K562 (cell line): Measurements from ENCODE around the gene CCDC74B. TPM values are rescaled to one million over a fixed set of nuclear protein-coding genes. Genes with fewer than 3 reads are reported as not detected.
"Not testable (repeated sequence)": the region's sequence is repeated elsewhere in the genome, so short reads cannot be mapped to it uniquely, and the experiment has no call there.

Experiments used
- ATAC-seq: fragments of 200-7000 bp; cut with Tn5 transposase; 3 replicates; pipeline ENCODE4 v1.9.1; 2020; ENCODE audit warnings: moderate library complexity
- BruUV-seq: library from RNA; stranded (reverse); fragments of 400-500 nt; replicated peaks from 2 replicates; lab custom pipeline; 2021; lab: Mats Ljungman, UMichigan
- CTCF ChIA-PET: fragments of 300-600 bp; formaldehyde crosslinking; extraction: SDS; loops from one replicate; lab custom pipeline; 2021; ENCODE audit warnings: low intra/inter-chr PET ratio; lab: Yijun Ruan, JAX
- POLR2A ChIA-PET: fragments of 300-600, 350-650 bp; sonication (Branson Sonifier 250); formaldehyde crosslinking; extraction: SDS; loops from one replicate; lab custom pipeline; 2021; ENCODE audit warnings: antibody characterized with exemption, inconsistent platforms; lab: Yijun Ruan, JAX
- DNase-seq, 4 experiments: peaks; one replicate each; pipeline versions ENCODE4 v3.0.0 to v3.0.0-alpha.2; 2011 to 2018; ENCODE audit warnings: low spot score in 3 of 4, mixed read lengths in 3 of 4; ENCODE audit errors: extremely low read depth in 1 of 4
- FAIRE-seq: peaks from 2 replicates; lab custom pipeline; 2011; peaks lifted over from hg19 to GRCh38; lab: Jason Lieb, UNC
- H2AFZ ChIP-seq: 2 replicates; pipeline ENCODE4 v1.6.0; 2011; ENCODE audit warnings: low read depth, low read length, control low read depth, inconsistent platforms
- H3K27ac ChIP-seq: fragments of 200-600 bp; 3 replicates; pipeline ENCODE4 v1.8.0; 2011; ENCODE audit warnings: low read depth, mild to moderate bottlenecking, control low read depth, inconsistent platforms, low read length, moderate library complexity, mixed read lengths; ENCODE audit errors: extremely low read depth
- H3K27me3 ChIP-seq, 2 experiments: fragments of 300-600 bp in 1 of 2; 2 replicates in 1 of 2; 3 replicates in 1 of 2; pipeline versions ENCODE4 v1.6.0 to v1.8.0; 2011; ENCODE audit warnings: inconsistent platforms in 2 of 2, low read length in 2 of 2, mild to moderate bottlenecking in 1 of 2, mixed read lengths in 1 of 2, moderate library complexity in 1 of 2; ENCODE audit not compliant: control insufficient read depth in 2 of 2, insufficient read depth in 2 of 2
- H3K36me3 ChIP-seq: fragments of 300-600 bp; 3 replicates; pipeline ENCODE4 v1.8.0; 2011; ENCODE audit warnings: mild to moderate bottlenecking, low read length, inconsistent platforms; ENCODE audit not compliant: control insufficient read depth, insufficient read depth
- H3K4me1 ChIP-seq, 2 experiments: fragments of 200-600 bp in 1 of 2; replicated peaks in 1 of 2; 2 replicates in 1 of 2; 3 replicates in 1 of 2; pipeline versions ENCODE4 v1.5.1 to v1.8.0; 2011; ENCODE audit warnings: inconsistent platforms in 2 of 2, low read length in 2 of 2, mild to moderate bottlenecking in 1 of 2, mixed read lengths in 1 of 2, moderate library complexity in 1 of 2; ENCODE audit not compliant: control insufficient read depth in 2 of 2, insufficient read depth in 2 of 2
- H3K4me2 ChIP-seq: 2 replicates; pipeline ENCODE4 v1.6.1; 2011; ENCODE audit warnings: low read length, control low read depth, inconsistent platforms, mixed read lengths; ENCODE audit not compliant: insufficient read depth
- H3K4me3 ChIP-seq: fragments of 200-600 bp; sonication (generic), shearing (Covaris generic); 2 replicates; pipeline ENCODE4 v1.5.1; 2016; ENCODE audit warnings: control low read depth, inconsistent platforms
- H3K79me2 ChIP-seq: fragments of 200-600 bp; 3 replicates; pipeline ENCODE4 v1.8.0; 2011; ENCODE audit warnings: low read length, inconsistent platforms; ENCODE audit not compliant: control insufficient read depth, insufficient read depth
- H3K9ac ChIP-seq, 2 experiments: 2 replicates each; pipeline versions ENCODE4 v1.6.0 to v1.6.1; 2011; ENCODE audit warnings: low read depth in 2 of 2, low read length in 2 of 2, control low read depth in 1 of 2, inconsistent platforms in 1 of 2, mild to moderate bottlenecking in 1 of 2, mixed read lengths in 1 of 2; ENCODE audit not compliant: insufficient read depth in 1 of 2
- H3K9me1 ChIP-seq: one replicate; pipeline ENCODE4 v1.6.0; 2011; ENCODE audit warnings: inconsistent platforms, mild to moderate bottlenecking, low read length, moderate library complexity; ENCODE audit not compliant: control insufficient read depth, insufficient read depth
- H3K9me3 ChIP-seq: replicated peaks from 2 replicates; pipeline ENCODE4 v1.5.1; 2011; ENCODE audit warnings: low read depth, low read length, inconsistent platforms; ENCODE audit not compliant: control insufficient read depth, insufficient read depth
- H4K20me1 ChIP-seq: replicated peaks from 2 replicates; pipeline ENCODE4 v1.6.1; 2011; ENCODE audit warnings: low read length, inconsistent platforms, mixed read lengths; ENCODE audit not compliant: control insufficient read depth, insufficient read depth
- ARID1B ChIP-seq: fragments of 450-650 bp; IDR thresholded peaks from 2 replicates; pipeline ENCODE4 v1.6.1; 2016; ENCODE audit warnings: antibody characterized with exemption, mild to moderate bottlenecking, inconsistent platforms
- ARID4B ChIP-seq: sonication (generic); formaldehyde crosslinking; IDR thresholded peaks from 2 replicates; pipeline ENCODE4 v1.8.0; 2022; ENCODE audit warnings: mild to moderate bottlenecking, missing genetic modification reagents
- CEBPB ChIP-seq: fragments of 450-650 bp; IDR thresholded peaks from 2 replicates; pipeline ENCODE4 v1.6.1; 2016; ENCODE audit warnings: missing genetic modification characterization, missing compliant biosample characterization
- CXXC5 ChIP-seq: fragments of 250-450 bp; sonication (Bioruptor Pico); IDR thresholded peaks from 2 replicates; pipeline ENCODE4 v1.8.0; 2022; ENCODE audit warnings: inconsistent platforms, mild to moderate bottlenecking, moderate library complexity
- JUND ChIP-seq, 2 experiments: IDR thresholded peaks; 2 replicates in 1 of 2; 3 replicates in 1 of 2; pipeline ENCODE4 v1.6.1; 2011; ENCODE audit warnings: borderline replicate concordance in 2 of 2, low read depth in 2 of 2, low read length in 2 of 2, improper control_type of control experiment in 1 of 2, missing biosample characterization in 1 of 2, missing genetic modification characterization in 1 of 2, missing genetic modification reagents in 1 of 2
- SAP30 ChIP-seq: fragments of 200-600 bp; sonication (generic); IDR thresholded peaks from 2 replicates; pipeline ENCODE4 v1.6.1; 2012; ENCODE audit warnings: borderline replicate concordance, low read depth, mild to moderate bottlenecking, moderate library complexity, low read length, control low read depth, inconsistent platforms; ENCODE audit not compliant: insufficient read depth, poor library complexity, severe bottlenecking
- TOE1 ChIP-seq, 2 experiments: fragments of 450-650 bp in 1 of 2; sonication (generic) in 1 of 2; formaldehyde crosslinking in 1 of 2; IDR thresholded peaks; 2 replicates each; pipeline versions ENCODE4 v1.7.1 to v1.8.0; 2016 to 2022; ENCODE audit warnings: borderline replicate concordance in 2 of 2, mild to moderate bottlenecking in 2 of 2, antibody characterized with exemption in 1 of 2, inconsistent platforms in 1 of 2, low read depth in 1 of 2, missing genetic modification reagents in 1 of 2, moderate library complexity in 1 of 2
- WGBS: fragments of 100-300 bp; shearing (Covaris generic); methylation state at CpG from one replicate; pipeline ENCODE4 v1.1.6; 2016; ENCODE audit warnings: low coverage, mixed read lengths; ENCODE audit not compliant: insufficient coverage; ENCODE audit errors: missing lambda C conversion rate; 5-methylcytosine and 5-hydroxymethylcytosine counted together
- in situ Hi-C: fragments of 300-500 bp; cut with MboI; formaldehyde crosslinking; loops from 4 replicates; pipeline ENCODE4 v1.15.0; 2018; ENCODE audit warnings: inconsistent platforms, mixed read lengths
- intact Hi-C: fragments of 100-400 bp; cut with micrococcal nuclease; formaldehyde crosslinking; loops from 2 replicates; pipeline ENCODE4 v1.14.2; 2022
- polyA plus RNA-seq, 8 experiments: library from polyadenylated mRNA; depleted of rRNA in 4 of 8; stranded (reverse) in 5 of 8; unstranded in 3 of 8; fragments of >200 nt; fragmentation: Nextera tagmentation in 2 of 8; fragmentation: Illumina TruSeq in 1 of 8; extraction: Ambion mirVana in 2 of 8; extraction: Trizol in 1 of 8; gene quantifications; 2 replicates each; pipeline versions ENCODE4 v1.2.1 to v1.2.3, GENCODE V29; 2011 to 2014; ENCODE audit warnings: inconsistent platforms in 1 of 8, missing spikeins in 1 of 8
- total RNA-seq, 7 experiments: library from RNA; depleted of rRNA in 6 of 7; stranded (reverse); fragments of >200 nt in 6 of 7; fragmentation: Illumina TruSeq in 2 of 7; extraction: Trizol in 2 of 7; gene quantifications; 2 replicates each; pipeline versions ENCODE4 v1.2.1 to v1.2.3, GENCODE V29; 2011 to 2021; ENCODE audit warnings: low replicate concordance in 1 of 7
- TF ChIP-seq, protein P1 (sequence below), 2 experiments: fragments of 450-650 bp; conservative IDR thresholded peaks; 2 replicates each; pipeline ENCODE4 v1.6.1; 2017; ENCODE audit warnings: mild to moderate bottlenecking in 2 of 2, moderate library complexity in 2 of 2

Gene CCDC74B
- total and polyA plus RNA-seq, 9 of the 15 experiments (the other 6 are each of a cell fraction or from before 2014, with no cell fraction given): 0.04 to 1.5 (median 0.52) TPM; not detected in 1

GRCh38 chr2:130180404-130181324 lies 35.8 kb upstream of the CCDC74B start:
- H3K9me3 ChIP-seq; H3K27me3 ChIP-seq; H3K9me1 ChIP-seq; H4K20me1 ChIP-seq; ATAC-seq; TF ChIP-seq JUND (tag; IDR thresholded peaks at IDR 0.05; ENCODE audit: borderline replicate concordance, low read depth, low read length); TOE1 (CRISPR knock-in tag; IDR thresholded peaks at IDR 0.05; ENCODE audit: borderline replicate concordance, low read depth): not testable (repeated sequence)
- 0% methylated on average over 38 of the region's 38 CpGs for WGBS
- peak overlapping the region; percentile 100 for H3K4me3 ChIP-seq
- BruUV-seq: TSS peak; percentile 67
- peak overlapping the region; percentile 98 for H3K4me2 ChIP-seq
- H3K36me3 ChIP-seq: peaks cover 46% of the 10 kb centered on the region; the same call in 2 of the 3 replicates
- ChIA-PET POLR2A (interaction anchor here (0.5 to 1.9 kb wide), 6 partner anchors 10 to 197 kb away, joined by 3 to 9 read pairs (median 3); partner anchors contain the start of gene IMP4), CTCF (interaction anchor here (0.7 kb wide), 1 partner anchor 155 kb away, joined by 3 read pairs; no protein-coding TSS in a partner anchor)
- H3K79me2 ChIP-seq: peaks cover 84% of the 10 kb centered on the region
- H3K4me1 ChIP-seq: peaks cover 7 to 45% of the 10 kb centered on the region in 2 experiments; a peak in 4 of 5 replicates
- H3K9ac ChIP-seq: peak overlapping the region; percentile 95 to 99
- in situ Hi-C loops (loop anchor here (5.0 kb wide), 1 partner anchor 157 kb away; no protein-coding TSS in a partner anchor), intact Hi-C loops (loop anchor here (5.0 to 10.0 kb wide), 2 partner anchors 162 to 1304 kb away; partner anchors contain the start of gene IMP4)
- H3K27ac ChIP-seq: peak overlapping the region; percentile 97
- DNase-seq (peak in 1 of 4 experiments; percentile 51), FAIRE-seq (peak; percentile 62)
- peak overlapping the region; percentile 94 for H2AFZ ChIP-seq
- TF ChIP-seq CEBPB (tag) (0 out of 2 replicates have a peak, but pooled peaks have one; percentile 32), SAP30 (peak; percentile 41), JUND (IDR thresholded peaks at IDR 0.05; ENCODE audit: borderline replicate concordance, low read depth, low read length) (peak; percentile 59), ARID4B (CRISPR knock-in tag) (peak; percentile 31; the same call in 1 of the 2 replicates), CXXC5 (CRISPR knock-in tag) (peak; percentile 20; the same call in 1 of the 2 replicates), ARID1B (0 out of 2 replicates have a peak, but pooled peaks have one; percentile 26), TOE1 (IDR thresholded peaks at IDR 0.05; ENCODE audit: borderline replicate concordance) (peak; percentile 29; the same call in 1 of the 2 replicates)
- TF ChIP-seq, protein P1, sequence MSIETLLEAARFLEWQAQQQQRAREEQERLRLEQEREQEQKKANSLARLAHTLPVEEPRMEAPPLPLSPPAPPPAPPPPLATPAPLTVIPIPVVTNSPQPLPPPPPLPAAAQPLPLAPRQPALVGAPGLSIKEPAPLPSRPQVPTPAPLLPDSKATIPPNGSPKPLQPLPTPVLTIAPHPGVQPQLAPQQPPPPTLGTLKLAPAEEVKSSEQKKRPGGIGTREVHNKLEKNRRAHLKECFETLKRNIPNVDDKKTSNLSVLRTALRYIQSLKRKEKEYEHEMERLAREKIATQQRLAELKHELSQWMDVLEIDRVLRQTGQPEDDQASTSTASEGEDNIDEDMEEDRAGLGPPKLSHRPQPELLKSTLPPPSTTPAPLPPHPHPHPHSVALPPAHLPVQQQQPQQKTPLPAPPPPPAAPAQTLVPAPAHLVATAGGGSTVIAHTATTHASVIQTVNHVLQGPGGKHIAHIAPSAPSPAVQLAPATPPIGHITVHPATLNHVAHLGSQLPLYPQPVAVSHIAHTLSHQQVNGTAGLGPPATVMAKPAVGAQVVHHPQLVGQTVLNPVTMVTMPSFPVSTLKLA (conservative IDR thresholded peaks at IDR 0.05): 0 out of 4 replicates have a peak, but pooled peaks of 1 of the 2 experiments have one; percentile 10
